A549 (cell line): ENCODE data around the gene ZNF335. TPM values are rescaled to one million over a fixed set of nuclear protein-coding genes. Genes with fewer than 3 reads are reported as not detected.

Source experiments
- ATAC-seq, 2 experiments: fragments of 200-7000 bp in 1 of 2; fragments of >200 bp in 1 of 2; cut with Nextera tagmentation in 1 of 2; cut with Tn5 transposase in 1 of 2; 3 replicates each; pipeline versions ENCODE4 v1.8.0 to v1.9.1; 2018 to 2020; ENCODE audit warnings: mild to moderate bottlenecking in 1 of 2, moderate library complexity in 1 of 2
- CTCF ChIA-PET: fragments of 300-600 bp; sonication (Branson Sonifier 250); formaldehyde crosslinking; extraction: SDS; loops from one replicate; lab custom pipeline; 2021; ENCODE audit warnings: antibody characterized with exemption, inconsistent platforms; lab: Yijun Ruan, JAX
- POLR2A ChIA-PET: fragments of 350-600 bp; formaldehyde crosslinking; extraction: SDS; loops from one replicate; lab custom pipeline; 2021; ENCODE audit warnings: antibody characterized with exemption, inconsistent platforms; lab: Yijun Ruan, JAX
- DNase-seq, 2 experiments: peaks; one replicate each; pipeline versions ENCODE4 v3.0.0 to v3.0.0-alpha.2; 2011 to 2016; ENCODE audit warnings: low read depth in 1 of 2, low spot score in 1 of 2
- FAIRE-seq: peaks from 2 replicates; lab custom pipeline; 2011; peaks lifted over from hg19 to GRCh38; lab: Jason Lieb, UNC
- H3K27ac ChIP-seq, 2 experiments: fragments of >200 bp; sonication (Bioruptor Twin); formaldehyde crosslinking; 3 replicates each; pipeline ENCODE4 v1.5.1; 2016 to 2017
- H3K4me1 ChIP-seq: fragments of >200 bp; sonication (Bioruptor Twin); formaldehyde crosslinking; 3 replicates; pipeline ENCODE4 v1.6.1; 2016
- H3K4me2 ChIP-seq: fragments of >200 bp; sonication (Bioruptor Twin); formaldehyde crosslinking; 3 replicates; pipeline ENCODE4 v1.6.1; 2016
- H3K4me3 ChIP-seq: fragments of >200 bp; sonication (Bioruptor Twin); formaldehyde crosslinking; 3 replicates; pipeline ENCODE4 v1.5.1; 2016
- H3K9me3 ChIP-seq: fragments of >200 bp; sonication (Bioruptor Twin); formaldehyde crosslinking; 3 replicates; pipeline ENCODE4 v1.6.1; 2016
- CBX2 ChIP-seq: fragments of 200-600 bp; sonication (generic); IDR thresholded peaks from 2 replicates; pipeline ENCODE4 v1.6.1; 2016; ENCODE audit warnings: low read depth, mild to moderate bottlenecking, borderline replicate concordance
- CBX8 ChIP-seq: fragments of 200-600 bp; sonication (generic); IDR thresholded peaks from 2 replicates; pipeline ENCODE4 v1.6.1; 2016
- EHMT2 ChIP-seq: fragments of 200-600 bp; sonication (generic); IDR thresholded peaks from 2 replicates; pipeline ENCODE4 v1.6.1; 2016; ENCODE audit warnings: antibody characterized with exemption, low read depth, mild to moderate bottlenecking, moderate library complexity
- FOSB ChIP-seq: fragments of 250-450 bp; sonication (Bioruptor Pico); IDR thresholded peaks from 2 replicates; pipeline ENCODE4 v1.5.0; 2020; ENCODE audit warnings: mild to moderate bottlenecking, moderate library complexity
- FOSL2 ChIP-seq, 2 experiments: fragments of 450-650 bp in 1 of 2; fragments of >200 bp in 1 of 2; sonication (Bioruptor Twin) in 1 of 2; formaldehyde crosslinking; IDR thresholded peaks; 2 replicates each; pipeline versions ENCODE4 v1.5.0 to v1.6.1; 2016 to 2020; ENCODE audit warnings: mild to moderate bottlenecking in 1 of 2, moderate library complexity in 1 of 2
- GATA3 ChIP-seq: IDR thresholded peaks from 2 replicates; pipeline ENCODE4 v1.6.1; 2012; ENCODE audit warnings: borderline replicate concordance
- HOXA7 ChIP-seq: fragments of 250-450 bp; sonication (Bioruptor Pico); IDR thresholded peaks from 2 replicates; pipeline ENCODE4 v1.5.0; 2020; ENCODE audit warnings: mild to moderate bottlenecking, moderate library complexity
- JUN ChIP-seq, 2 experiments: fragments of >200 bp; sonication (Bioruptor Twin); formaldehyde crosslinking; IDR thresholded peaks; 2 replicates in 1 of 2; 3 replicates in 1 of 2; pipeline ENCODE4 v1.6.1; 2016 to 2017
- JUNB ChIP-seq: fragments of >200 bp; sonication (Bioruptor Twin); formaldehyde crosslinking; IDR thresholded peaks from 2 replicates; pipeline ENCODE4 v1.6.1; 2016
- KDM1A ChIP-seq: fragments of 200-600 bp; sonication (generic); IDR thresholded peaks from 2 replicates; pipeline ENCODE4 v1.6.1; 2016; ENCODE audit warnings: low read depth, mild to moderate bottlenecking
- NFE2L2 ChIP-seq: fragments of 150-350 bp; conservative IDR thresholded peaks from 2 replicates; pipeline ENCODE4 v1.6.1; 2014; ENCODE audit warnings: low read length
- NPAS2 ChIP-seq: fragments of 250-450 bp; sonication (Bioruptor Pico); IDR thresholded peaks from 2 replicates; pipeline ENCODE4 v1.8.0; 2022; ENCODE audit warnings: mild to moderate bottlenecking, moderate library complexity, borderline replicate concordance
- NR3C1 ChIP-seq: fragments of >200 bp; sonication (Bioruptor Twin); formaldehyde crosslinking; IDR thresholded peaks from 3 replicates; pipeline ENCODE4 v1.6.1; 2017
- PHF8 ChIP-seq: fragments of 200-600 bp; sonication (generic); IDR thresholded peaks from 2 replicates; pipeline ENCODE4 v1.6.1; 2016; ENCODE audit warnings: low read depth, mild to moderate bottlenecking, antibody characterized with exemption, moderate library complexity, borderline replicate concordance
- RFX5 ChIP-seq: fragments of 450-650 bp; IDR thresholded peaks from 2 replicates; pipeline ENCODE4 v1.7.1; 2014; ENCODE audit warnings: antibody characterized with exemption, mild to moderate bottlenecking, moderate library complexity
- RNF2 ChIP-seq: fragments of 200-600 bp; sonication (generic); IDR thresholded peaks from 2 replicates; pipeline ENCODE4 v1.6.1; 2016; ENCODE audit warnings: low read depth, mild to moderate bottlenecking, antibody characterized with exemption, moderate library complexity, borderline replicate concordance
- TFCP2L1 ChIP-seq: fragments of 250-450 bp; sonication (Bioruptor Pico); IDR thresholded peaks from 2 replicates; pipeline ENCODE4 v1.5.0; 2021; ENCODE audit warnings: mild to moderate bottlenecking
- ZNF302 ChIP-seq: fragments of 250-450 bp; sonication (Bioruptor Pico); IDR thresholded peaks from 2 replicates; pipeline ENCODE4 v1.9.0; 2021; ENCODE audit warnings: inconsistent platforms, mild to moderate bottlenecking, moderate library complexity
- WGBS: methylation state at CpG from one replicate; pipeline ENCODE4 v1.1.6; 2017; ENCODE audit errors: missing lambda C conversion rate; 5-methylcytosine and 5-hydroxymethylcytosine counted together
- polyA plus RNA-seq, 4 experiments: library from polyadenylated mRNA; depleted of rRNA in 3 of 4; stranded (reverse); fragments of >200 nt; fragmentation: RNase III in 1 of 4; extraction: RNeasy Plus Mini Kit Qiagen cat#74134 plus additional on column Dnase treatment in 1 of 4; gene quantifications; 2 replicates in 3 of 4; 3 replicates in 1 of 4; pipeline ENCODE4 v1.2.3, GENCODE V29; 2011 to 2017
- TF ChIP-seq, protein P1 (sequence below): IDR thresholded peaks from 2 replicates; pipeline ENCODE4 v1.6.1; 2012; ENCODE audit warnings: low read depth, borderline replicate concordance
- TF ChIP-seq, protein P2 (sequence below): fragments of >200 bp; sonication (Bioruptor Twin); formaldehyde crosslinking; IDR thresholded peaks from 2 replicates; pipeline ENCODE4 v1.6.1; 2016
- TF ChIP-seq, protein P3 (sequence below): fragments of 150-350 bp; IDR thresholded peaks from 2 replicates; pipeline ENCODE4 v1.6.1; 2014; ENCODE audit warnings: low read depth, mild to moderate bottlenecking, low read length
- TF ChIP-seq, protein P4 (sequence below): fragments of >200 bp; sonication (Bioruptor Twin); formaldehyde crosslinking; IDR thresholded peaks from 3 replicates; pipeline ENCODE4 v1.6.1; 2016
- TF ChIP-seq, protein P5 (sequence below): fragments of 250-450 bp; sonication (Bioruptor Pico); IDR thresholded peaks from 2 replicates; pipeline ENCODE4 v1.5.0; 2020; ENCODE audit warnings: low read depth, mild to moderate bottlenecking, moderate library complexity

ZNF335 gene
- polyA plus RNA-seq, 2 of the 4 experiments (the other 2 are of a cell fraction) = 7.3 to 9.3 TPM

DNA sequence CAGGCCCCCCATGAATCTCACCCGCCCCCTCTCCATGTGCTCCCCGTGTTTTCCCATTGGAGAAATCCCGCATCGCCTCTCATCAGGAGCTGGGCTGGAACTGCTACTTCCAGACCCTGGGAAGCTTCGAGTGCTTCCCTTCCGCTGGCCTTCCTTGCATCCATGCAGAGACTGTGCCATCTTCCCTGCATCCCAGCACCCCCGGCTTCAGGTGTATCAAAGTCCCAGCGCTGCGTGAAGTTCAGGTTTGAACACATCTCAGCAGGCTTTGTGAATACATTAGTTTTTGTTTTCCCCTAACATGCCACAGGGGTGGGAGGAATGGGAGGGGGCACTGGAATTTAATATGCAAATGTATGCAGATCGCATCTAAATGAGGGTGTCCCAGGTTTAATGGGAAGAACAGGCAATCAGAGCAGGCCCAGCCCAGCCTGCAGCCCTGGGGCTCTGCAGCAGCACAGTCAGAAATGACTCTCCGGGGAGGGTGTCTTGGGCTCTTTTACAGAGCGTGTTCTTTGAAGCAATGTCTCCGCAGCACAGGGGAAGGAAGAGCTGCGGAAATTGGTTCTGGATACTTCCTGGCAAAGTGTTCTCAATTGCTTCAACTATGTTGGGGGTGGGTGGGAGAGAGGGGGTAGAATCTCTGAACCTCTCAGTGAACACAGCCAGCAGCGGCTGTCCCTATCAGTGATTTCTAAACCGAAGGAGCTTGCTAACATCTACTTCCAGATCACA, 28.4 kb upstream of the ZNF335 start:
- ChIA-PET POLR2A (no interaction called here), CTCF (interaction anchor here (1.0 to 22.4 kb wide), 6 partner anchors 4 to 152 kb away, joined by 3 to 450 read pairs (median 10); partner anchors contain the start of gene MMP9)
- DNase-seq (no peak), FAIRE-seq (no peak), ATAC-seq (no peak)
- TF ChIP-seq, protein P1, sequence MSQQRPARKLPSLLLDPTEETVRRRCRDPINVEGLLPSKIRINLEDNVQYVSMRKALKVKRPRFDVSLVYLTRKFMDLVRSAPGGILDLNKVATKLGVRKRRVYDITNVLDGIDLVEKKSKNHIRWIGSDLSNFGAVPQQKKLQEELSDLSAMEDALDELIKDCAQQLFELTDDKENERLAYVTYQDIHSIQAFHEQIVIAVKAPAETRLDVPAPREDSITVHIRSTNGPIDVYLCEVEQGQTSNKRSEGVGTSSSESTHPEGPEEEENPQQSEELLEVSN = no peak
- TF ChIP-seq CBX8 (no peak), CBX2 (no peak), FOSL2 (IDR thresholded peaks at IDR 0.05) (no peak), FOSL2 (CRISPR knock-in tag; IDR thresholded peaks at IDR 0.05) (no peak), JUN (IDR thresholded peaks at IDR 0.05) (no peak), NFE2L2 (no peak), ZNF302 (CRISPR knock-in tag) (no peak), RNF2 (no peak), TFCP2L1 (CRISPR knock-in tag) (no peak), HOXA7 (CRISPR knock-in tag) (no peak), EHMT2 (no peak)
- TF ChIP-seq, protein P2, sequence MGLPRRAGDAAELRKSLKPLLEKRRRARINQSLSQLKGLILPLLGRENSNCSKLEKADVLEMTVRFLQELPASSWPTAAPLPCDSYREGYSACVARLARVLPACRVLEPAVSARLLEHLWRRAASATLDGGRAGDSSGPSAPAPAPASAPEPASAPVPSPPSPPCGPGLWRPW = no peak
- TF ChIP-seq, protein P3, sequence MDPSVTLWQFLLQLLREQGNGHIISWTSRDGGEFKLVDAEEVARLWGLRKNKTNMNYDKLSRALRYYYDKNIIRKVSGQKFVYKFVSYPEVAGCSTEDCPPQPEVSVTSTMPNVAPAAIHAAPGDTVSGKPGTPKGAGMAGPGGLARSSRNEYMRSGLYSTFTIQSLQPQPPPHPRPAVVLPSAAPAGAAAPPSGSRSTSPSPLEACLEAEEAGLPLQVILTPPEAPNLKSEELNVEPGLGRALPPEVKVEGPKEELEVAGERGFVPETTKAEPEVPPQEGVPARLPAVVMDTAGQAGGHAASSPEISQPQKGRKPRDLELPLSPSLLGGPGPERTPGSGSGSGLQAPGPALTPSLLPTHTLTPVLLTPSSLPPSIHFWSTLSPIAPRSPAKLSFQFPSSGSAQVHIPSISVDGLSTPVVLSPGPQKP = no peak
- Histone ChIP-seq H3K9me3 (no peaks in the 10 kb centered on the region), H3K27ac (no peak overlapping the region), H3K4me3 (no peak overlapping the region), H3K4me1 (peaks cover 4% of the 10 kb centered on the region), H3K4me2 (no peak overlapping the region)
- 84% methylated on average over 16 of the region's 16 CpGs for WGBS

DNA sequence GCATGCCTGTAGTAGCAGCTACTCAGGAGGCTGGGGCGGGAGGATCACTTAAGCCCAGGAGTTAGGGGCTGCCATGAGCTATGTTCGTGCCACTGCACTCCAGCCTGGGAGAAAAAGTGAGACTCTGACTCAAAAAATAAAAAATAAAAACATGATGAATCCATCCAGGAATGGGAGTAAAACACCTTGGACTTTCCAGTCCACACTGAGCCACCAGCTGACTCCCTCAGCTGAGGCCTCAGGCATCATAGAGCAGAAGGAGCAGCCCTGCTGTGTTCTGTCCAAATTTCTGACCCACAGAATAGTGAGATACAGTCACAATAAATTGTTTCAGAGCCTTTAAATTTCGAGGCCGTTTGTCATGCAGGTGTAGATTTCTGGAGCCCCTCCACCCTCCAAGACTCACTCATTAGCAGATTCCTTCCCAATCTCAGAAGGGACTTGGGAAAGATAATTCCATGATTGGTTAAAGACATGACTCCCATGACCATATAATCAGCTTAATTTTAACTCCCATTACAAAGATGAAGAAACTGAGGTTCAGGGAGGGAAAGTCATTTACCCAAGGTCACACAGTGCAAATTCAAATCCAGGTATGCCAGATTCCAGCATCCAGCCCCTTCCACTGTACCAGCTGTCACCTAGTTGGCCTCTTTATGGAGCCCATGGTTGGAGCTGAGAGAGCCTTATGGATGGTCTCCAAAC, 27.7 kb upstream of the ZNF335 start:
- DNase-seq (no peak), FAIRE-seq (no peak), ATAC-seq (no peak)
- Histone ChIP-seq H3K9me3 (no peaks in the 10 kb centered on the region), H3K27ac (no peak overlapping the region), H3K4me2 (no peak overlapping the region), H3K4me3 (no peak overlapping the region), H3K4me1 (peaks cover 11% of the 10 kb centered on the region)
- TF ChIP-seq, protein P4, sequence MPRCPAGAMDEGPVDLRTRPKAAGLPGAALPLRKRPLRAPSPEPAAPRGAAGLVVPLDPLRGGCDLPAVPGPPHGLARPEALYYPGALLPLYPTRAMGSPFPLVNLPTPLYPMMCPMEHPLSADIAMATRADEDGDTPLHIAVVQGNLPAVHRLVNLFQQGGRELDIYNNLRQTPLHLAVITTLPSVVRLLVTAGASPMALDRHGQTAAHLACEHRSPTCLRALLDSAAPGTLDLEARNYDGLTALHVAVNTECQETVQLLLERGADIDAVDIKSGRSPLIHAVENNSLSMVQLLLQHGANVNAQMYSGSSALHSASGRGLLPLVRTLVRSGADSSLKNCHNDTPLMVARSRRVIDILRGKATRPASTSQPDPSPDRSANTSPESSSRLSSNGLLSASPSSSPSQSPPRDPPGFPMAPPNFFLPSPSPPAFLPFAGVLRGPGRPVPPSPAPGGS = no peak
- no peak for TF ChIP-seq PHF8
- no peak for TF ChIP-seq GATA3
- TF ChIP-seq NPAS2 = no peak
- TF ChIP-seq FOSB = no peak
- TF ChIP-seq JUNB = no peak
- no peak for TF ChIP-seq KDM1A
- TF ChIP-seq, protein P5, sequence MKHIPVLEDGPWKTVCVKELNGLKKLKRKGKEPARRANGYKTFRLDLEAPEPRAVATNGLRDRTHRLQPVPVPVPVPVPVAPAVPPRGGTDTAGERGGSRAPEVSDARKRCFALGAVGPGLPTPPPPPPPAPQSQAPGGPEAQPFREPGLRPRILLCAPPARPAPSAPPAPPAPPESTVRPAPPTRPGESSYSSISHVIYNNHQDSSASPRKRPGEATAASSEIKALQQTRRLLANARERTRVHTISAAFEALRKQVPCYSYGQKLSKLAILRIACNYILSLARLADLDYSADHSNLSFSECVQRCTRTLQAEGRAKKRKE = no peak
- TF ChIP-seq RFX5 = no peak
- no peak for TF ChIP-seq NR3C1
- CTCF ChIA-PET = interaction anchor here (1.0 to 22.4 kb wide), 6 partner anchors 4 to 152 kb away, joined by 3 to 450 read pairs (median 10); partner anchors contain the start of gene MMP9
- WGBS = 39% methylated on average over 4 of the region's 4 CpGs
- POLR2A ChIA-PET = interaction anchor here (0.6 kb wide), 1 partner anchor 8 kb away, joined by 4 read pairs; no protein-coding TSS in a partner anchor
